ENCODE results near the gene DVL1. TPM values are rescaled to one million over a fixed set of nuclear protein-coding genes. Genes with fewer than 3 reads are reported as not detected.

The DVL1 gene
- total and polyA plus RNA-seq, 4 donors = 39.2 to 79.1 (median 62.8) TPM

- Histone ChIP-seq H3K4me3 (no peak overlapping the region), H3K27ac (ENCODE audit: low read depth in 1 of 2, low read length in 1 of 2) (peak overlapping the region in 1 of 2 donors; percentile 5), H3K4me1 (ENCODE audit: control insufficient read depth in 5 of 5, insufficient read depth in 5 of 5, low read length in 5 of 5) (peaks cover 11 to 42% (median 17%) of the 10 kb centered on the region in 5 donors), H3K9me3 (ENCODE audit: control insufficient read depth in 4 of 4, insufficient read depth in 3 of 4, low read length in 3 of 4) (no peaks in the 10 kb centered on the region), H3K27me3 (ENCODE audit: control insufficient read depth in 3 of 3, insufficient read depth in 3 of 3, low read length in 2 of 3) (no peaks in the 10 kb centered on the region), H3K9ac (ENCODE audit: insufficient read depth in 1 of 2, low read length in 2 of 2) (no peak overlapping the region), H3K36me3 (ENCODE audit: control insufficient read depth in 4 of 4, insufficient read depth in 4 of 4, low read length in 4 of 4) (peaks cover 0 to 10% (median 2%) of the 10 kb centered on the region in 4 donors)
- ATAC-seq (ENCODE audit: insufficient read depth, low FRiP score) (no peak), DNase-seq (no peak)
- WGBS, 2 donors = 41 to 46% methylated on average over 11 of the region's 11 CpGs
- no peak for TF ChIP-seq CTCF (IDR thresholded peaks at IDR 0.05; ENCODE audit: control extremely low read depth, extremely low read depth)
Measured at GRCh38 chr1:1306070-1306660, 43.1 kb downstream of the DVL1 start.

GRCh38 chr1:1305300-1306069, 43.7 kb downstream of the DVL1 start:
- WGBS, 2 donors = 20 to 28% methylated on average over 20 to 25 of the region's 25 CpGs
- Histone ChIP-seq H3K27me3 (ENCODE audit: control insufficient read depth in 3 of 3, insufficient read depth in 3 of 3, low read length in 2 of 3) (no peaks in the 10 kb centered on the region), H3K36me3 (ENCODE audit: control insufficient read depth in 4 of 4, insufficient read depth in 4 of 4, low read length in 4 of 4) (peaks cover 0 to 5% (median 2%) of the 10 kb centered on the region in 4 donors), H3K4me3 (no peak overlapping the region), H3K9me3 (ENCODE audit: control insufficient read depth in 4 of 4, insufficient read depth in 3 of 4, low read length in 3 of 4) (no peaks in the 10 kb centered on the region), H3K27ac (ENCODE audit: low read depth in 1 of 2, low read length in 1 of 2) (peak overlapping the region; percentile 5 to 40), H3K4me1 (ENCODE audit: control insufficient read depth in 5 of 5, insufficient read depth in 5 of 5, low read length in 5 of 5) (peaks cover 11 to 42% (median 17%) of the 10 kb centered on the region in 5 donors), H3K9ac (ENCODE audit: insufficient read depth in 1 of 2, low read length in 2 of 2) (no peak overlapping the region)
- DNase-seq = peak in 2 of 3 donors; percentile 40 to 47
- peak; percentile 5 for ATAC-seq (ENCODE audit: insufficient read depth, low FRiP score)
- no peak for TF ChIP-seq CTCF (IDR thresholded peaks at IDR 0.05; ENCODE audit: control extremely low read depth, extremely low read depth)

GRCh38 chr1:1304331-1305299, 44.6 kb downstream of the DVL1 start:
- H3K36me3 ChIP-seq (ENCODE audit: control insufficient read depth in 4 of 4, insufficient read depth in 4 of 4, low read length in 4 of 4) = peaks cover 0 to 4% (median 0%) of the 10 kb centered on the region in 4 donors
- no peak for TF ChIP-seq CTCF (IDR thresholded peaks at IDR 0.05; ENCODE audit: control extremely low read depth, extremely low read depth)
- no peaks in the 10 kb centered on the region for H3K9me3 ChIP-seq (ENCODE audit: control insufficient read depth in 4 of 4, insufficient read depth in 3 of 4, low read length in 3 of 4)
- peak overlapping the region in 1 of 2 donors; percentile 65 for H3K9ac ChIP-seq (ENCODE audit: insufficient read depth in 1 of 2, low read length in 2 of 2)
- ATAC-seq (ENCODE audit: insufficient read depth, low FRiP score) (no peak), DNase-seq (peak; percentile 90 to 92 (median 91))
- H3K4me3 ChIP-seq = no peak overlapping the region
- H3K4me1 ChIP-seq (ENCODE audit: control insufficient read depth in 5 of 5, insufficient read depth in 5 of 5, low read length in 5 of 5) = peaks cover 11 to 35% (median 17%) of the 10 kb centered on the region in 5 donors
- no peaks in the 10 kb centered on the region for H3K27me3 ChIP-seq (ENCODE audit: control insufficient read depth in 3 of 3, insufficient read depth in 3 of 3, low read length in 2 of 3)
- 44 to 48% methylated on average over 27 to 29 of the region's 29 CpGs for WGBS, 2 donors
- peak overlapping the region; percentile 5 to 40 for H3K27ac ChIP-seq (ENCODE audit: low read depth in 1 of 2, low read length in 1 of 2)

All from lung (tissue), 12 donors.